Activated gamma-delta T cell treated with Interleukin-2 at 50 U/mL for 16 hours (primary cell): Measurements from ENCODE around the gene HIP1R.
A peak's percentile ranks its signal among the peaks of the same experiment; 100 is the strongest.

Experiments
- DNase-seq: peaks from one replicate; pipeline ENCODE4 v3.0.0-alpha.2; 2020

The HIP1R gene

GRCh38 chr12:122830517-122831214 is 4.6 kb upstream of the HIP1R start:
- no peak for DNase-seq

GRCh38 chr12:122834104-122834920 is 945 bp upstream of the HIP1R start:
- DNase-seq: no peak

- DNase-seq: no peak
These were observed 431 bp downstream of the HIP1R start for GRCh38 chr12:122835750-122836026.

- DNase-seq: peak; percentile 56
These were observed 1.0 kb downstream of the HIP1R start for GRCh38 chr12:122836027-122836921.

- DNase-seq: no peak
These were observed 2.3 kb downstream of the HIP1R start for GRCh38 chr12:122837306-122838265.

GRCh38 chr12:122838841-122839240 is 3.6 kb downstream of the HIP1R start:
- no peak for DNase-seq

GRCh38 chr12:122839907-122840554 is 4.8 kb downstream of the HIP1R start:
- DNase-seq: no peak

- no peak for DNase-seq
These were observed 5.6 kb downstream of the HIP1R start for GRCh38 chr12:122840580-122841513.

GRCh38 chr12:122841544-122842321 is 6.5 kb downstream of the HIP1R start:
- no peak for DNase-seq

- no peak for DNase-seq
These were observed 7.5 kb downstream of the HIP1R start for GRCh38 chr12:122842505-122843405.

- no peak for DNase-seq
These were observed 8.2 kb downstream of the HIP1R start for GRCh38 chr12:122843455-122843854.

GRCh38 chr12:122844366-122844971 is 9.2 kb downstream of the HIP1R start:
- DNase-seq: no peak

GRCh38 chr12:122845041-122845864 is 10.0 kb downstream of the HIP1R start:
- no peak for DNase-seq

- DNase-seq: no peak
These were observed 10.8 kb downstream of the HIP1R start for GRCh38 chr12:122845865-122846621.

GRCh38 chr12:122846622-122847515 is 11.6 kb downstream of the HIP1R start:
- no peak for DNase-seq

GRCh38 chr12:122847516-122847836 is 12.2 kb downstream of the HIP1R start:
- DNase-seq: no peak
